ENCODE data around the gene SLC4A1.
A peak's percentile ranks its signal among the peaks of the same experiment; 100 is the strongest.

The SLC4A1 gene

DNA sequence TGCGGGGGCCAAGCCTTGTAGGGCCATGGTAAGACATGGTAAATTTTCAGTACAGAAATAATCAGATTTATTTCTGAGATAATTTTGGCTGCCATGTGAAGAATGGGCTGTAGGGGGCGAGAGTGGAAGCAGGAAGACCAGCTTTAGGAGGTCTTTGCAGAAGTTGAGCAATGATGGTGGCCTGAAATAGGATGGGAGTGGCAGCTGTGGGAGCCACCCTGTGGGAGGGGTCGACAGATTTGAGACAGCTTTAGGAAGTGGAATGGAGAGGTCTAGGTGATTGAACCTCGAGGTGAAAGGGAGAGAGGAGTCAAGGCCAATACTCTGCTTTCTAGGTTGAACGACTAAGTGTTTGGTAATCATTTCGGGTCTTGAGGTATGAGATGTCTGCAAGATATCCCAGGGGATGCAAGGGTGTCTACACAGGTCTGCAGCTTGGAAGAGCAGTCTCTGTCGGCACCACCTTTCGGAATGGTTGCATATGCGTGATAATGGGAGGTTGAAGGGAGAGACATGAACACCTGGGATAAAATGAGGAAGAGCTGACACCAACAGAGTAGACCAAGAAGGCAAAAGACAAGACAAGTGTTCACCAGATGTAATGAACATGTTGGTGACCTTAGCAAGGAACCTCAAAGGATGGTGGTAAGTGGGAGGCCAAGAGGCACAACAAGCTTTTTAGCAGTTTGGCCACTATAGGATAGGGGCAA, 64.0 kb downstream of the SLC4A1 start:
- peak; percentile 59 for DNase-seq

DNA sequence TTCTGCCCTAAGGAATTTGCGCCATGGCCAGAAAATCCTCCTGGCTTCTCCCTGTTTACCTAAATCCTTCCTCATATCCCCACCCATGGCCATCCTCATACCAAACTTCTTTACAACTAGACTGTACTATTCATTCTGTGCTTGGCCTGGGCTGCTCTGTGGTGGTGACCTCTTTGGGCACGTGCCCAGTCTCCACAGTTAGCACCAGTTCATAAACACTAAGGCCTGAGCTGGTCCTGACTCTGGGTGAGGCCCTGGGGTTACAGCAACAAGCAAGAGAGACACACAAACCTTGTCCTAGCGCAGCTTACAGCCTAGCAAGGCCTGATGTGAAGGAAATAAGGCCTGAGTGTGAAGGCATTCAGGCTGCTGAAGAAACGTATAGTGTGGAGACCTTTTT, 65.2 kb downstream of the SLC4A1 start:
- no peak for DNase-seq

DNA sequence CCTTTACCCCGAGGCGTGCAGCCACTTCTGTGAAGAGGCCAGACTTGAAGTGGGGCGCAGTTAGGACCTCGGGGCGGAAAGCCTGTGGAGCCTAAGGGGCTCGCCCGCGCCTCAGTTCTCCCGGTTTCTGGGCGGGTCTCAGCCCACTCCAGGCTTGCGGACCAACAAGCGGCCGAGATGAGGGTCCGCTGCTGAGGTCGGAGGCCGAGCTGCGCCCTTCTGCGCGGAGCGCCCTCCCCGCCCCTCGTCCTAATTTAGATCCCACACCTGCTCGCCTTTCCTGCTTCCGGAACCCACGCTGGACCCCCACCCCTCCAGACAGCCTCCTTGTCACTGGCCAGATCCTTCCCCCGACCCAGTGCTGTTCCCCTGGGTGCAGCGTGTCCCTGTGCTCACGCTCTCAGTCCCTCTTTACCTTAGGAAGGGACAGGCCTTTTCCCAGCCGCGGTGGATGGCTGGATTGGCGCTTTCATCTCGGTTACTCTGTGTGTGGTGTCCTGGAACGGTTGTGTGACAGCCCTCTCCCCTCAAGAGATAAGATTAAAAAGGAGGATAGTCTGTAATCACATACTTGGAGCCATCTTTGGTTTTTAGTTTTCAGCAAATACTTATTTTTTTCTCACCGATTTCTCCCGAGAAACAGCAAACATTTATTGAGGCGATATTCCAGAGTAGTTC, 67.3 kb downstream of the SLC4A1 start:
- DNase-seq = peak; percentile 72

DNA sequence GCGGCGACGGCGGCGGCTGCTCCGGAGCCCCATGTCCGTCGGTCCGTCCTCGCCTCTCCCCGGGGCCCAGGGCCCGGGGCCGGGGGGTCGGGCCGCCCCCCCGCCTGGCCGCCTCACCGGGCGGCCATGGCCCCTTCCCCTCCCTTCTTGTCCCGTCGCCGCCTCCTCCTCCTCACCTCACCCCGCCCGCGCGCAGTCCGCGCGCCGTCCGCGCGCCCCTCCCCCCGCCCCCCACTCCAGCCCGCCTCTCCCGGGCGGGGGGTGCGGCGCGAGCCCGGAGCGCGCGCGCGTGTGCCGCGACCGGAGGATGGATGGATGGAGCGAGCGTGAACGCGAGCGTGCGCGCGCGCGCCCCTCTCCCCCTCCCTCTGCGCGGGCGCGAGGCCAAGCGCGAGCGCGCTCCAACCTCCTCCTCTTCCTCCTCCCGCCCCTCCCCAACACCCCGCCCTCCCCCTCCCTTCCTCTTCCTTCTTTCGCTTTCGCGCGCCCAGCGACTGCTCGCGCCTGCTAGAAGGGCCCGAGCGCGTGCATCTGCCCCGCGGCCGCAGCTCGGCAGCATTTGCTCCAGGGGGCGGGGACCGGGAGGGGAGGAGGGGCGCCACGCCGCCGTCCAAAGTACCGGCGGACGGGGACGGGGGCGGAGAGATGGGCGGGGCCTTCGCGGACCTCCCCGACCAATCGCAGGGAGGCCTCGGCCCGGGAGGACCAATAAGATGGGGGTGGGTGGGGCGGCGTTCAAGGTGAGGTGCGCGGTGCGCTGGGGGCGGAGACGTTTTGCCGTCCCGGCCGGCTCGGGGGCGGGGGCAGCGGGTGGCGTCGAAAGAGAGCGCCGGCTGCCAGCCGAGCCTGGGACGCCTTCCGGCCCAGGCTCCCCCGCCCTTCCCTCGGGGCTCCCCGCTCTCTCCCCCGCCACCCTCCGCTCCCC, 68.1 kb downstream of the SLC4A1 start, which contains the start of gene ATXN7L3:
TSS of gene ATXN7L3 (minus strand) at position 332 of the 925 bp plus-strand sequence. CDS start 1,814 bp downstream, outside the sequence.
- peak; percentile 92 for DNase-seq

DNA sequence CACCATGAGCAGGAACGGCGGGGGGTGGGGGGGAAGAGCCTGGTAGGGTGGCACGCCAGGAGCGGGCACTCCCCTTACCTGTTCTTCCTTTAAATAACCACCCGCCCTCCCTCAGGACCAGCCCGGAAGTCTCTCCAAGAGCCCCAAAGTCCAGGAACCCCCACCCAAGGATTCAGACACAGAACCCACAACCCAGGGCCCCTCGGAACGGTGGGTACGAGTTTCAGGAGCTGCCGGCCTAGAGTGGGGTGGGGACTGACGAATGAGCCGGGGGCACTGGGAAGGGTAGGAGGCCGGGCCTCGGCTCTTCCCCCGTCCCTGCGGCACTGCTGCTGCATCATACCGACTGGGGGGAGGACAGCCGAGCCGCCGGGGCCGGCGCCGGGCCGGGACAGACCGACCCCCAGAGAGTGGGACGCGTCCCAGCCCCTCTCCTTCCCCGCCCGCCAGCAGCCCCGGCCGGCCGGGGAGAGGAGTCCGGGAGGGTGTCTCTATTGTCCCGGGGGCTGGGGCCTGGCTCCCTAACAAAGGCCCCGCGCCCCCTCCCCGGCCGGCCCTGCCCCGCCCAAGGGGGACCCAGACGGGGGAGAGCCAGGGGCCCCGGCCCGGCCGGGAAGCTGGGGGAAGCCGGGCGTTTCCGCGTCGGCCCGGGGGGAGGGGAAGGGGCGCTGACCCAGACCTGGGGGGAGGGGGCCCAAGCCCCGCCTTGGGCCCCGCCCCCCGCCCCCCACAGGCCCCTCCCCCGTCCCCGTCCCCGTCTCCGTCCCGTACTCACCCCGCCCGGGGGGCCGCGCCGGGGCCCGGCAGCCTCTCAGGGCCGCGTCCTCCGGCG, 69.0 kb downstream of the SLC4A1 start:
- DNase-seq = peak; percentile 60

Measured in retina (tissue), 1 donor.